IMR-90 (cell line): ENCODE measurements around the gene NTMT1. TPM values are rescaled to one million over a fixed set of nuclear protein-coding genes. Genes with fewer than 3 reads are reported as not detected.

Experiments used
- ATAC-seq: fragments of 200-7000 bp; cut with Tn5 transposase; 2 replicates; pipeline ENCODE4 v1.9.1; 2020; ENCODE audit warnings: low read depth, mild to moderate bottlenecking, moderate library complexity
- BruUV-seq: library from RNA; stranded (reverse); fragments of 400-500 nt; replicated peaks from 2 replicates; lab custom pipeline; 2021; lab: Mats Ljungman, UMichigan
- CTCF ChIA-PET: fragments of 300-600 bp; formaldehyde crosslinking; extraction: SDS; loops from one replicate; lab custom pipeline; 2021; ENCODE audit warnings: antibody characterized with exemption; lab: Yijun Ruan, JAX
- POLR2A ChIA-PET: fragments of 300-600 bp; sonication (Branson Sonifier 250); formaldehyde crosslinking; loops from one replicate; lab custom pipeline; 2022; ENCODE audit warnings: antibody characterized with exemption; ENCODE audit not compliant: unreplicated experiment; lab: Charles Lee
- DNase-seq: peaks from one replicate; pipeline ENCODE4 v3.0.0; 2013
- H2AFZ ChIP-seq: replicated peaks from 2 replicates; pipeline ENCODE3; 2013; ENCODE audit warnings: low read length, mild to moderate bottlenecking; ENCODE audit not compliant: poor library complexity
- H2AK5ac ChIP-seq: 2 replicates; pipeline ENCODE4 v1.6.1; 2013; ENCODE audit warnings: low read depth, low read length, inconsistent platforms
- H2AK9ac ChIP-seq: replicated peaks from 2 replicates; pipeline ENCODE3; 2013; ENCODE audit warnings: mild to moderate bottlenecking, low read depth, low read length, moderate library complexity; ENCODE audit not compliant: poor library complexity
- H2BK120ac ChIP-seq: 2 replicates; pipeline ENCODE4 v1.6.1; 2013; ENCODE audit warnings: low read depth, low read length, inconsistent platforms
- H2BK15ac ChIP-seq: 3 replicates; pipeline ENCODE4 v1.6.1; 2013; ENCODE audit warnings: low read depth, low read length, inconsistent platforms
- H2BK20ac ChIP-seq: 2 replicates; pipeline ENCODE4 v1.6.1; 2013; ENCODE audit warnings: low read depth, mild to moderate bottlenecking, inconsistent platforms, low read length, moderate library complexity
- H2BK5ac ChIP-seq: 2 replicates; pipeline ENCODE4 v1.6.1; 2013; ENCODE audit warnings: mild to moderate bottlenecking, low read depth, low read length, inconsistent platforms; ENCODE audit not compliant: poor library complexity, severe bottlenecking
- H3K14ac ChIP-seq: replicated peaks from 2 replicates; pipeline ENCODE4 v1.6.1; 2013; ENCODE audit warnings: low read depth, low read length, inconsistent platforms
- H3K18ac ChIP-seq: 2 replicates; pipeline ENCODE4 v1.6.1; 2013; ENCODE audit warnings: low read depth, low read length, control low read depth
- H3K23ac ChIP-seq: 2 replicates; pipeline ENCODE4 v1.6.1; 2013; ENCODE audit warnings: low read depth, low read length, inconsistent platforms
- H3K27ac ChIP-seq: 2 replicates; pipeline ENCODE4 v1.5.1; 2013; ENCODE audit warnings: mild to moderate bottlenecking, control low read depth, low read length; ENCODE audit not compliant: insufficient read depth
- H3K27me3 ChIP-seq: 2 replicates; pipeline ENCODE4 v1.6.1; 2013; ENCODE audit warnings: low read length; ENCODE audit not compliant: control insufficient read depth, insufficient read depth
- H3K36me3 ChIP-seq: 2 replicates; pipeline ENCODE4 v1.6.1; 2013; ENCODE audit warnings: low read length, mixed read lengths; ENCODE audit not compliant: control insufficient read depth, insufficient read depth
- H3K4ac ChIP-seq: 2 replicates; pipeline ENCODE4 v1.6.1; 2013; ENCODE audit warnings: low read depth, low read length, inconsistent platforms
- H3K4me1 ChIP-seq: 2 replicates; pipeline ENCODE4 v1.6.1; 2013; ENCODE audit warnings: low read length, mixed read lengths; ENCODE audit not compliant: control insufficient read depth, insufficient read depth
- H3K4me2 ChIP-seq: 2 replicates; pipeline ENCODE4 v1.6.1; 2013; ENCODE audit warnings: low read depth, mild to moderate bottlenecking, control low read depth, low read length, moderate library complexity
- H3K4me3 ChIP-seq: 2 replicates; pipeline ENCODE4 v1.5.1; 2013; ENCODE audit warnings: low read depth, mild to moderate bottlenecking, control low read depth, low read length, moderate library complexity; ENCODE audit not compliant: insufficient read depth
- H3K56ac ChIP-seq: 2 replicates; pipeline ENCODE4 v1.6.1; 2013; ENCODE audit warnings: low read length, inconsistent platforms; ENCODE audit not compliant: insufficient read depth; ENCODE audit errors: extremely low read depth
- H3K79me1 ChIP-seq, 2 experiments: 2 replicates each; pipeline ENCODE4 v1.6.1; 2013; ENCODE audit warnings: low read length in 2 of 2, inconsistent platforms in 1 of 2, low read depth in 1 of 2
- H3K9ac ChIP-seq: 2 replicates; pipeline ENCODE4 v1.6.1; 2013; ENCODE audit warnings: low read depth, low read length, control low read depth
- H3K9me1 ChIP-seq: 2 replicates; pipeline ENCODE4 v1.6.1; 2013; ENCODE audit warnings: low read length, inconsistent platforms; ENCODE audit not compliant: insufficient read depth
- H3K9me3 ChIP-seq: 2 replicates; pipeline ENCODE4 v1.6.1; 2013; ENCODE audit warnings: low read length; ENCODE audit not compliant: control insufficient read depth, insufficient read depth
- H4K20me1 ChIP-seq: 2 replicates; pipeline ENCODE4 v1.6.1; 2013; ENCODE audit warnings: low read length, inconsistent platforms; ENCODE audit not compliant: insufficient read depth
- H4K5ac ChIP-seq: 2 replicates; pipeline ENCODE4 v1.6.1; 2013; ENCODE audit warnings: mild to moderate bottlenecking, low read depth, low read length, control low read depth
- H4K8ac ChIP-seq, 2 experiments: 2 replicates each; pipeline ENCODE4 v1.6.1; 2013; ENCODE audit warnings: low read depth in 2 of 2, low read length in 2 of 2, control low read depth in 1 of 2, inconsistent platforms in 1 of 2
- H4K91ac ChIP-seq: 2 replicates; pipeline ENCODE4 v1.6.1; 2013; ENCODE audit warnings: low read depth, low read length, inconsistent platforms; ENCODE audit not compliant: insufficient read depth
- FOS ChIP-seq: fragments of 150-350 bp; IDR thresholded peaks from 2 replicates; pipeline ENCODE4 v1.6.1; 2016; ENCODE audit warnings: low read depth, low read length
- NFE2L2 ChIP-seq: fragments of 150-350 bp; IDR thresholded peaks from 2 replicates; pipeline ENCODE4 v1.6.1; 2016; ENCODE audit warnings: low read depth, mild to moderate bottlenecking, low read length
- POLR2A ChIP-seq: IDR thresholded peaks from 2 replicates; pipeline ENCODE4 v1.6.1; 2012; ENCODE audit warnings: mild to moderate bottlenecking, low read depth, low read length
- RAD21 ChIP-seq: IDR thresholded peaks from 2 replicates; pipeline ENCODE4 v1.6.1; 2012; ENCODE audit warnings: low read length, improper control_type of control experiment
- WGBS, 2 experiments: methylation state at CpG; one replicate each; pipeline versions ENCODE4 v1.1.5 to v1.1.7; 2013; ENCODE audit warnings: missing lambda C conversion rate in 2 of 2; ENCODE audit not compliant: insufficient read length in 1 of 2; ENCODE audit errors: extremely low coverage in 2 of 2; 5-methylcytosine and 5-hydroxymethylcytosine counted together
- dilution Hi-C: fragments of 300-500 bp; cut with HindIII; formaldehyde crosslinking; loops from one replicate; pipeline ENCODE4 v1.14.3; 2018; ENCODE audit warnings: low sequenced_read_pairs; ENCODE audit not compliant: unreplicated experiment
- in situ Hi-C: fragments of 300-500 bp; cut with MboI; formaldehyde crosslinking; loops from 3 replicates; pipeline ENCODE4 v1.14.3; 2019; ENCODE audit warnings: low sequenced_read_pairs, inconsistent platforms, mixed read lengths
- intact Hi-C: fragments of 100-400 bp; cut with micrococcal nuclease; formaldehyde crosslinking; loops from 2 replicates; pipeline ENCODE4 v1.10.0; 2022
- polyA plus RNA-seq, 3 experiments: library from polyadenylated mRNA; depleted of rRNA; stranded (reverse); fragments of >200 nt; gene quantifications; 2 replicates each; pipeline ENCODE4 v1.2.3, GENCODE V29; 2012; ENCODE audit warnings: low replicate concordance in 1 of 3
- total RNA-seq: library from RNA; depleted of rRNA; stranded (reverse); fragments of >200 nt; gene quantifications from 2 replicates; pipeline ENCODE4 v1.2.3, GENCODE V29; 2012
- TF ChIP-seq, protein P1 (sequence below): fragments of 150-350 bp; IDR thresholded peaks from 2 replicates; pipeline ENCODE4 v1.6.1; 2017; ENCODE audit warnings: mild to moderate bottlenecking, antibody characterized with exemption, low read length, low read depth
- TF ChIP-seq, protein P2 (sequence below): conservative IDR thresholded peaks from 2 replicates; pipeline ENCODE4 v1.5.1; 2012; ENCODE audit warnings: mild to moderate bottlenecking, low read depth, low read length, improper control_type of control experiment

NTMT1 gene
- total and polyA plus RNA-seq, 2 of the 4 experiments (the other 2 are of a cell fraction), result 68.1 to 88.1 TPM

DNA sequence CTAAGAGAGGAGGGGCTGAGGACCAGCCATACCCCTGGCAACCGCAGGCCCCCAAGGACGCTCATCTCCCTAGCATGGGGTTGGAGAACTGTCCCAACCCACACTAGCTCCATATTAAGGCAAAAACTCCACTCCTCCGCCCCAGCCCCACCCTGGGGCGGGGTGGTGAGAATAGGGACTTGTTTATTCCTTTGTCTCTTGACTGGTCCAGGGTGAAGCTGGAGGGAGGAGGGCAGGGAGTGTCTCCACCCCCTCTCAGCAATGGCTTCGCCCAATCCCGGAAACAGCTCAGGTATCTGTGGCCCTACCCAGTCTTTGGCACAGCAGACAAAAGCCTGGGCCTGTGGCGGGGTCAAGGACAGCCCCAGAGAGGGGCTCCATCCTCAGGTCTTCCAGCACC, 56.4 kb downstream of the NTMT1 start:
- H2AFZ ChIP-seq, result no peak overlapping the region
- H3K9me3 ChIP-seq, result no peaks in the 10 kb centered on the region
- H3K18ac ChIP-seq, result no peak overlapping the region
- ChIA-PET POLR2A (no interaction called here), CTCF (interaction anchor here (0.7 kb wide), 1 partner anchor 43 kb away, joined by 3 read pairs; no protein-coding TSS in a partner anchor)
- H3K79me1 ChIP-seq, result peaks cover 26 to 80% of the 10 kb centered on the region in 2 experiments; a peak in 3 of 4 replicates
- H3K4me1 ChIP-seq, result peaks cover 7% of the 10 kb centered on the region; the same call in 1 of the 2 replicates
- no peak overlapping the region for H4K91ac ChIP-seq
- H4K8ac ChIP-seq, result no peak overlapping the region
- H3K9me1 ChIP-seq, result peaks cover 26% of the 10 kb centered on the region
- no peak overlapping the region for H3K56ac ChIP-seq
- H2AK9ac ChIP-seq, result no peak overlapping the region
- dilution Hi-C loops, result no loop called here
- in situ Hi-C loops, result no loop called here
- H3K36me3 ChIP-seq, result peaks cover 25% of the 10 kb centered on the region
- no peak overlapping the region for H4K5ac ChIP-seq
- H3K23ac ChIP-seq, result no peak overlapping the region
- no peak overlapping the region for H3K4me3 ChIP-seq
- no peak for TF ChIP-seq NFE2L2
- no peak for TF ChIP-seq POLR2A
- no peak for TF ChIP-seq RAD21
- TF ChIP-seq, protein P1, sequence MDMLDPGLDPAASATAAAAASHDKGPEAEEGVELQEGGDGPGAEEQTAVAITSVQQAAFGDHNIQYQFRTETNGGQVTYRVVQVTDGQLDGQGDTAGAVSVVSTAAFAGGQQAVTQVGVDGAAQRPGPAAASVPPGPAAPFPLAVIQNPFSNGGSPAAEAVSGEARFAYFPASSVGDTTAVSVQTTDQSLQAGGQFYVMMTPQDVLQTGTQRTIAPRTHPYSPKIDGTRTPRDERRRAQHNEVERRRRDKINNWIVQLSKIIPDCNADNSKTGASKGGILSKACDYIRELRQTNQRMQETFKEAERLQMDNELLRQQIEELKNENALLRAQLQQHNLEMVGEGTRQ, result no peak
- TF ChIP-seq FOS, result no peak
- TF ChIP-seq, protein P2, sequence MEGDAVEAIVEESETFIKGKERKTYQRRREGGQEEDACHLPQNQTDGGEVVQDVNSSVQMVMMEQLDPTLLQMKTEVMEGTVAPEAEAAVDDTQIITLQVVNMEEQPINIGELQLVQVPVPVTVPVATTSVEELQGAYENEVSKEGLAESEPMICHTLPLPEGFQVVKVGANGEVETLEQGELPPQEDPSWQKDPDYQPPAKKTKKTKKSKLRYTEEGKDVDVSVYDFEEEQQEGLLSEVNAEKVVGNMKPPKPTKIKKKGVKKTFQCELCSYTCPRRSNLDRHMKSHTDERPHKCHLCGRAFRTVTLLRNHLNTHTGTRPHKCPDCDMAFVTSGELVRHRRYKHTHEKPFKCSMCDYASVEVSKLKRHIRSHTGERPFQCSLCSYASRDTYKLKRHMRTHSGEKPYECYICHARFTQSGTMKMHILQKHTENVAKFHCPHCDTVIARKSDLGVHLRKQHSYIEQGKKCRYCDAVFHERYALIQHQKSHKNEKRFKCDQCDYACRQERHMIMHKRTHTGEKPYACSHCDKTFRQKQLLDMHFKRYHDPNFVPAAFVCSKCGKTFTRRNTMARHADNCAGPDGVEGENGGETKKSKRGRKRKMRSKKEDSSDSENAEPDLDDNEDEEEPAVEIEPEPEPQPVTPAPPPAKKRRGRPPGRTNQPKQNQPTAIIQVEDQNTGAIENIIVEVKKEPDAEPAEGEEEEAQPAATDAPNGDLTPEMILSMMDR, result no peak
- H2BK15ac ChIP-seq, result no peak overlapping the region
- H3K27ac ChIP-seq, result no peak overlapping the region
- intact Hi-C loops, result no loop called here
- ATAC-seq (no peak), DNase-seq (no peak)
- H3K14ac ChIP-seq, result no peak overlapping the region
- H4K20me1 ChIP-seq, result peaks cover 42% of the 10 kb centered on the region
- WGBS, 2 experiments, result 100% methylated on average over 1 of the region's 7 CpGs; no CpG with 5 or more reads in 1 of the 2 experiments
- H2BK20ac ChIP-seq, result no peak overlapping the region
- no TSS peak for BruUV-seq
- H3K9ac ChIP-seq, result no peak overlapping the region
- H3K4ac ChIP-seq, result no peak overlapping the region
- no peak overlapping the region for H2BK120ac ChIP-seq
- no peak overlapping the region for H3K4me2 ChIP-seq
- H3K27me3 ChIP-seq, result no peaks in the 10 kb centered on the region
- no peak overlapping the region for H2BK5ac ChIP-seq
- no peak overlapping the region for H2AK5ac ChIP-seq
